GM12872 (cell line): ENCODE measurements around the gene PARL.

ENCODE experiments used
- TF ChIP-seq, protein P1 (sequence below): IDR thresholded peaks from 3 replicates; pipeline ENCODE4 v1.5.1; 2011; ENCODE audit warnings: low read depth, mild to moderate bottlenecking, low read length, moderate library complexity; ENCODE audit not compliant: insufficient read depth

PARL gene

DNA sequence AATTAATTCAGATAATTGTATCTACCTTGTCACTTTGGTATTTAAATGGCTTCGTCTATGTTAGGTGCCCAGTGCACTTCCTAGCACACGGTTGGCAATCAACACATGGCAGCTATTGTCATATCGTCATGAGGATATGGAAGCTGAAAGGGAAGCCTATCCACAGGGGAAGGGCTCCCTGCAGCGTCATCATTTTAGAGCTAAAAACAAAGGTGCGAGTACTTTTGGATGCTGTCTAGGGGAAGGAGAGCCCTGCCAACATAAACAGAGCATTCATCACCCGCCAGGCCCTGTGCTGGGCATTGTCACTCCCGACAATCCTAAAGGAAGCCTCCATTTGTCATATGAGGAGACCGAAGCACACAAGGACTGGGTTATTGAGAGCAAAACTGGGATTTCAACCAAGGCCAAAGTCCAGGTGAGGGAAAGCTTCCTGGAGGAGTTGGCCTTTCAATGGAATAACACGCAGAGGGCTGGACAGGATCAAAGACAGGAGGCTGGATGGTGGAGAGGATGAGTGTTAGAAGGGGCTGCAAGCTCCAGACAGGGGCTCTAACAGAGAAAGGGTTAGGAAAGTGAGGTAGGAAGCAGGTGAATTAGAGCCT, 8.0 kb upstream of the PARL start:
- TF ChIP-seq, protein P1, sequence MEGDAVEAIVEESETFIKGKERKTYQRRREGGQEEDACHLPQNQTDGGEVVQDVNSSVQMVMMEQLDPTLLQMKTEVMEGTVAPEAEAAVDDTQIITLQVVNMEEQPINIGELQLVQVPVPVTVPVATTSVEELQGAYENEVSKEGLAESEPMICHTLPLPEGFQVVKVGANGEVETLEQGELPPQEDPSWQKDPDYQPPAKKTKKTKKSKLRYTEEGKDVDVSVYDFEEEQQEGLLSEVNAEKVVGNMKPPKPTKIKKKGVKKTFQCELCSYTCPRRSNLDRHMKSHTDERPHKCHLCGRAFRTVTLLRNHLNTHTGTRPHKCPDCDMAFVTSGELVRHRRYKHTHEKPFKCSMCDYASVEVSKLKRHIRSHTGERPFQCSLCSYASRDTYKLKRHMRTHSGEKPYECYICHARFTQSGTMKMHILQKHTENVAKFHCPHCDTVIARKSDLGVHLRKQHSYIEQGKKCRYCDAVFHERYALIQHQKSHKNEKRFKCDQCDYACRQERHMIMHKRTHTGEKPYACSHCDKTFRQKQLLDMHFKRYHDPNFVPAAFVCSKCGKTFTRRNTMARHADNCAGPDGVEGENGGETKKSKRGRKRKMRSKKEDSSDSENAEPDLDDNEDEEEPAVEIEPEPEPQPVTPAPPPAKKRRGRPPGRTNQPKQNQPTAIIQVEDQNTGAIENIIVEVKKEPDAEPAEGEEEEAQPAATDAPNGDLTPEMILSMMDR = no peak

DNA sequence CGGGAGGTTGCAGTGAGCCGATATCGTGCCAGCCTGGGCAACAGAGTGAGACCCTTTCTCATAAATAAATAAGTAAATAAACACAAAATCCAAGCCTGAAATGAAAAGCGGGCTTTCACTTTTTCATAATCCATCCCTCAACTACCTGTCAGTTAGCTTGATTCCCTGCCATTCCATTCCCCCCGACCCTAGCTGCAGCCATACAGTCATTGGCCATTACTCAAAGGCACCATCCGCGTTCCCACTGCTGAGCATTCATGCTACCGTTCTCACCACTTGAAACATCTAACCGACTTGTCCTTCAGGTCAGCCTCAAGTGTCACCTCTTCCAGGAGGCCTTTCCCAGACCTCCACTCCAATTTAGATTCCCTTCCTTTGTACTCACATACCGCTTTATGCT, 1.1 kb upstream of the PARL start:
- TF ChIP-seq, protein P1 = no peak

DNA sequence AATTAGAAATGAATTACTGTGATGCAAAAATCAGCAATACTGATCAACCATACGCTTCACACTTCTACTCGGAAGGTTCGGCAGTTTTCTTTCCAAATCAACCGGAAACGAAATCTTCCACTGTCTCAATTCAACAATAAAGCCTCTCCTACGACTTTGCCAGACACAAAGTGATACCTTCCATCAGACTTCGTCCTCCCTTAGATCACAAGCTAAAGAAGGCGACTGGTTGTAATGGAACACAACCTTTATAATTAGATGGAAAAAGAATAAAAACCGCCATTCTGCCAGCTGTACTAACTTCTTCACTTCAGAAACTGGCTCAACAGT, 618 bp downstream of the PARL start:
- TF ChIP-seq, protein P1 = no peak

DNA sequence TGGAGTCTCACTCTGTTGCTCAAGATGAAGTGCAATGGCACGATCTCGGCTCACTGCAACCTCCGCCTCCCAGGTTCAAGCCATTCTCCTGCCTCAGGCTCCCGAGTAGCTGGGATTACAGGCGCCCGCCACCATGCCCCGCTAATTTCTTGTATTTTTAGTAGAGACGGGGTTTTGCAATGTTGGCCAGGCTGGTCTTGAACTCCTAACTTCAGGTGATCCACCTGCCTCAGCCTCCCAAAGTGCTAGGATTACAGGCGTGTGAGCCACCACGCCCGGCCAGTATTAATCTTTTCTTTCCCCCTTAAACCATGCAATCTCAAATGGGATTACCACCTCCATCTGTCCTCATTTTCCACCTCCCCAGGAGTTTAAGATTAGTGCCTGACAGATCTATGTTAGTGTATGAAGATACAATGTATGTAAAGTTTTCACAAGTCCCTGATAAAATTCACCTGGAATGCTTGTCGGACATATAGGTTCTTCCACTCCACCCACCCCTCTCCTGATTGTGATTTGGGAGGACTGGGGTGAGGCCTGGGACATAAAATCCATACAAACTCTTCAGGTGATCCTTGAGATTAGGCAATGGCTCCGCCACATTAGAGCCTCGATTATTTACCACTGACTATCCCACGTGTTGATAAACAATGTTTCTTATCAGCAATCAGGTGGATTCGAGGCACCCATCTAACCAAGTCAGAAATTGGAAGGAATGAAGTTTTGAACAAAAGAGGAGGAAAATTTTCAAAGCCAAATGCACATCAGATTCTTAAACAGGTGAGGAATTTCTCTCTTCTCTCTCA, 1.2 kb downstream of the PARL start:
- TF ChIP-seq, protein P1 = no peak

DNA sequence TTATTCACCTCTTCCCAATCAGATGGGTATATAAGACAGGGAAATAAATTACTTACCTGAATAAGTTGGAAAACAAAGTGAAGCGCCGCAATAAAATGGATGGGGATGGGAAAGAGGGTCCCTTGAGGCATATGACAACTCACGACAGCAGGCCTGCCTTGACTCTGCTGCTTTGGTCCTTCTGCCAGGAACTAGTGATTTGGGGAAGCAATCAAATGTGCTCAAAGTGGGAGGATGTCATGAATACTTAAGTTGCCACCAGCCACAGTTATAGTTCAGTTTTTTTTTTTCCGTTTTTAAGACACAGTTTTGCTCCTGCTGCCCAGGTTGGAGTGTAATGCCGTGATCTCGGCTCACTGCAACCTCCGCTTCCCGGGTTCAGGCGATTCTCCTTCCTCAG, 4.6 kb downstream of the PARL start:
- TF ChIP-seq, protein P1 = no peak

DNA sequence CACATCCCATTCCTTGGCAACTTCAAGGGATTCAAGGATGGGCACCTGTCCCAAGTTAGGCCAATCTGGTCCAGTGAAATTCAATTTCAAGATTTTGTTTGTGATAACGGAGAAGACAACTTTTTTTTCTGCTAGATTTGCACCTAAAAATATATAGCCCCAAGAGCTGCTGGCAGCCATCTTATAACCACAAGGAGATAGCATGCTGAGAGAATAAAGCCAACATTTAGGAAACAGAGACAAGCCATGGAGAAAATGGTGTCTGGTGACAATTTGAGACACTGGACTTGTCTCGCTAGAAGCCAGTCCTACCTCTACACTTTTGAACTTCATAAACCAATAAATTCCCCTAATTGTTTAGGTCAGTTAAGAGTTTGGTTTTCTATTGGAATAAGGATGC, 5.4 kb downstream of the PARL start:
- TF ChIP-seq, protein P1 = no peak

DNA sequence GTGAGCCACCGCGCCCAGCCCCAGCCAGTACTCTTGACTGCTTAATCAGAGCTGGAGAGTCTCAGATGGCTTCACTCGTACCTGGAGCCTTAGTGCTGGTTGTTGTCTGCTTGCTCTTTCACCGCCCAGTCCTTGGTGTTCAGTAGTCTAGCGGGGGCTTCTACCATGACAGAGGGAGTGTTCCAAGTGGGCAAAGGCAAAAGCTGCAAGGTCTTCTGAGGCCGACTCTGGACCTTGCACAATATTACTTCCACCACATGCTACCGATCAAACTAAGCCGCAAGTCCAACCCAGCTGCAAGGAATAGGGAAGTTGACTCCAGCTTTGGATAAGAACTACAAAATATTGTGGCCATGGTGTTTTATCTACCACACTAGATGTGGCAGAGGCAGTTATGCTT, 6.6 kb downstream of the PARL start:
- TF ChIP-seq, protein P1 = no peak
